Fibroblast of skin of right quadriceps (primary cell): ENCODE measurements around the gene TBR1.

Experiments used
- DNase-seq: peaks from one replicate; pipeline ENCODE4 v3.0.0-alpha.2; 2013

The TBR1 gene

GRCh38 chr2:161430386-161430785 is 14.3 kb downstream of the TBR1 start:
- DNase-seq = no peak

GRCh38 chr2:161432107-161432506 is 16.0 kb downstream of the TBR1 start:
- DNase-seq = no peak

- no peak for DNase-seq
Measured at GRCh38 chr2:161434118-161434517, 18.0 kb downstream of the TBR1 start.

- DNase-seq = peak; percentile 86
Measured at GRCh38 chr2:161436411-161436810, 20.3 kb downstream of the TBR1 start.

- no peak for DNase-seq
Measured at GRCh38 chr2:161438598-161438997, 22.5 kb downstream of the TBR1 start.

GRCh38 chr2:161445097-161445496 is 29.0 kb downstream of the TBR1 start:
- no peak for DNase-seq

- DNase-seq = no peak
Measured at GRCh38 chr2:161448431-161448830, 32.3 kb downstream of the TBR1 start.

GRCh38 chr2:161471631-161472030 is 55.5 kb downstream of the TBR1 start:
- no peak for DNase-seq

- no peak for DNase-seq
Measured at GRCh38 chr2:161474920-161475319, 58.8 kb downstream of the TBR1 start.
